SK-N-SH treated with all-trans-retinoic acid at 6 μM for 48 hours (cell line): ENCODE results near the gene SREBF2.

Source experiments
- TCF4 ChIP-seq: fragments of 250-450 bp; sonication (Bioruptor Pico); IDR thresholded peaks from 2 replicates; pipeline ENCODE4 v1.8.0; 2021; ENCODE audit warnings: mild to moderate bottlenecking, moderate library complexity, borderline replicate concordance
- ZC3H10 ChIP-seq: fragments of 250-450 bp; sonication (Bioruptor Pico); IDR thresholded peaks from 2 replicates; pipeline ENCODE4 v1.5.1; 2021; ENCODE audit warnings: mild to moderate bottlenecking, moderate library complexity
- ZFP30 ChIP-seq: fragments of 450-650 bp; formaldehyde crosslinking; IDR thresholded peaks from 2 replicates; pipeline ENCODE4 v1.5.0; 2022; ENCODE audit warnings: mild to moderate bottlenecking, moderate library complexity
- ZNF565 ChIP-seq: fragments of 450-650 bp; formaldehyde crosslinking; conservative IDR thresholded peaks from 2 replicates; pipeline ENCODE4 v1.5.0; 2020; ENCODE audit warnings: low read depth, mild to moderate bottlenecking, moderate library complexity
- TF ChIP-seq, protein P1 (sequence below): fragments of 250-450 bp; sonication (Bioruptor Pico); IDR thresholded peaks from 2 replicates; pipeline ENCODE4 v1.8.0; 2020; ENCODE audit warnings: mild to moderate bottlenecking, moderate library complexity, borderline replicate concordance

DNA sequence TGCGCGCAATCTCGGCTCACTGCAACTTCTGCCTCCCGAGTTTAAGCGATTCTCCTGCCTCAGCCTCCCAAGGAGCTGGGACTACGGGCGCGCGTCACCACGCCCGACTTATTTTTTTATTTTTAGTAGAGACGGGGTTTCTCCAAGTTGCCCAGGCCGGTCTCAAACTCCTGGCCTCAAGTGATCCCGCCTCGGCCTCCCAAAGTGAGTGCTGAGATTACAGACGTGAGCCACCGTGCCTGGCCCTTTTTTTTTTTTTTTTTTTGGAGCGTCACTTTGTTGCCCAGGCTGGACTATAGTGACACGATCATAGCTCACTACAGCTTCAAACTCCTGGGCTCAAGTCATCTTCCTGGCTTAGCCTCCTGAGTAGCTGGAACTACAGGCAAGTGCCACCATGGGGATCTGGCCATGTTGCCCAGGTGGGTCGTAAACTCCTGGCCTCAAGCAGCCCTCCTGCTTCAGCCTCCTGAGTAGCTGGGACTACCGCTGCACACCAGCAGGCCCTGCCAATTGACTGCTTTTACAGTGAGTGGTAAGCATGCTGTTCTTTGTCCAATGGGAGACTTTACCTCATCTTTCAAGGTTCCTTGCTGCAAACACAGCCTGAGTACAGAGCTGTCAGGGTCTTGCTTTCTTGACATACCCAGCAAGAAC is 114.6 kb downstream of the SREBF2 start:
- TF ChIP-seq ZFP30 (CRISPR knock-in tag): no peak
- TF ChIP-seq TCF4 (CRISPR knock-in tag): no peak
- no peak for TF ChIP-seq ZC3H10 (CRISPR knock-in tag)
- TF ChIP-seq, protein P1, sequence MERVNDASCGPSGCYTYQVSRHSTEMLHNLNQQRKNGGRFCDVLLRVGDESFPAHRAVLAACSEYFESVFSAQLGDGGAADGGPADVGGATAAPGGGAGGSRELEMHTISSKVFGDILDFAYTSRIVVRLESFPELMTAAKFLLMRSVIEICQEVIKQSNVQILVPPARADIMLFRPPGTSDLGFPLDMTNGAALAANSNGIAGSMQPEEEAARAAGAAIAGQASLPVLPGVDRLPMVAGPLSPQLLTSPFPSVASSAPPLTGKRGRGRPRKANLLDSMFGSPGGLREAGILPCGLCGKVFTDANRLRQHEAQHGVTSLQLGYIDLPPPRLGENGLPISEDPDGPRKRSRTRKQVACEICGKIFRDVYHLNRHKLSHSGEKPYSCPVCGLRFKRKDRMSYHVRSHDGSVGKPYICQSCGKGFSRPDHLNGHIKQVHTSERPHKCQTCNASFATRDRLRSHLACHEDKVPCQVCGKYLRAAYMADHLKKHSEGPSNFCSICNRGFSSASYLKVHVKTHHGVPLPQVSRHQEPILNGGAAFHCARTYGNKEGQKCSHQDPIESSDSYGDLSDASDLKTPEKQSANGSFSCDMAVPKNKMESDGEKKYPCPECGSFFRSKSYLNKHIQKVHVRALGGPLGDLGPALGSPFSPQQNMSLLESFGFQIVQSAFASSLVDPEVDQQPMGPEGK (CRISPR knock-in tag): no peak
- no peak for TF ChIP-seq ZNF565
